NT2/D1 (cell line): ENCODE measurements around the gene GLYR1.
A peak's percentile ranks its signal among the peaks of the same experiment; 100 is the strongest.

Source experiments
- DNase-seq: peaks from one replicate; pipeline ENCODE4 v3.0.0-alpha.2; 2011; ENCODE audit warnings: low read depth, low spot score
- H3K27me3 ChIP-seq: 2 replicates; pipeline ENCODE4 v1.6.0; 2011; ENCODE audit warnings: mild to moderate bottlenecking; ENCODE audit not compliant: insufficient read length, insufficient read depth
- H3K36me3 ChIP-seq: 2 replicates; pipeline ENCODE4 v1.6.1; 2011; ENCODE audit warnings: mild to moderate bottlenecking, low read length, mixed read lengths; ENCODE audit not compliant: insufficient read depth, insufficient read length
- H3K4me1 ChIP-seq: 2 replicates; pipeline ENCODE4 v1.5.1; 2011; ENCODE audit not compliant: insufficient read depth, insufficient read length
- H3K4me3 ChIP-seq: 2 replicates; pipeline ENCODE4 v1.5.1; 2011; ENCODE audit warnings: low read depth; ENCODE audit not compliant: insufficient read length
- H3K9ac ChIP-seq: 2 replicates; pipeline ENCODE4 v1.6.0; 2011; ENCODE audit warnings: low read depth; ENCODE audit not compliant: insufficient read length
- H3K9me3 ChIP-seq: 2 replicates; pipeline ENCODE4 v1.5.1; 2011; ENCODE audit warnings: mild to moderate bottlenecking, low read length; ENCODE audit not compliant: insufficient read depth
- SUZ12 ChIP-seq: IDR thresholded peaks from 2 replicates; pipeline ENCODE4 v1.6.1; 2011; ENCODE audit not compliant: insufficient read length, insufficient read depth; ENCODE audit errors: extremely low read depth
- YY1 ChIP-seq: IDR thresholded peaks from 2 replicates; pipeline ENCODE4 v1.6.1; 2011; ENCODE audit not compliant: insufficient read length, insufficient read depth
- ZNF274 ChIP-seq: IDR thresholded peaks from 2 replicates; pipeline ENCODE4 v1.6.1; 2011; ENCODE audit warnings: mild to moderate bottlenecking, low read depth, low read length

The GLYR1 gene

DNA sequence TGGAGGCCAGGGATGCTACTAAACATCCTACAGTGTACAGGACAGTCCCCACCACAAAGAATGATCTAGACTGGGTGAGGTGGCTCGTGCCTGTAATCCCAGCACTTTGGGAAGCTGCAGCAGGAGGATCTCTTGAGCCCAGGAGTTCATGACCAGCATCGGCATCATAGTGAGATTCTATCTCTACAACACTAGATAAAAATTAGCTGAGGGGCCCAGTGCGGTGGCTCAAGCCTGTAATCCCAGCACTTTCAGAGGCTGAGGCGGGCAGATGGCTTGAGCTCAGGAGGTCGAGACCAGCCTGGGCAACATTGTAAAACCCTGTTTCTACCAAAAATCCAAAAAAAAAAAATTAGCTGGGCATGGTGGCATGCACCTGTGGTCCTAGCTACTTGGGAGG lies 74.7 kb downstream of the GLYR1 start:
- Histone ChIP-seq H3K9ac (no peak overlapping the region), H3K4me1 (peaks cover 5% of the 10 kb centered on the region), H3K4me3 (no peak overlapping the region), H3K36me3 (no peaks in the 10 kb centered on the region), H3K27me3 (no peaks in the 10 kb centered on the region), H3K9me3 (peaks cover 6% of the 10 kb centered on the region; the same call in 1 of the 2 replicates)
- DNase-seq = no peak
- no peak for TF ChIP-seq SUZ12
- no peak for TF ChIP-seq ZNF274

DNA sequence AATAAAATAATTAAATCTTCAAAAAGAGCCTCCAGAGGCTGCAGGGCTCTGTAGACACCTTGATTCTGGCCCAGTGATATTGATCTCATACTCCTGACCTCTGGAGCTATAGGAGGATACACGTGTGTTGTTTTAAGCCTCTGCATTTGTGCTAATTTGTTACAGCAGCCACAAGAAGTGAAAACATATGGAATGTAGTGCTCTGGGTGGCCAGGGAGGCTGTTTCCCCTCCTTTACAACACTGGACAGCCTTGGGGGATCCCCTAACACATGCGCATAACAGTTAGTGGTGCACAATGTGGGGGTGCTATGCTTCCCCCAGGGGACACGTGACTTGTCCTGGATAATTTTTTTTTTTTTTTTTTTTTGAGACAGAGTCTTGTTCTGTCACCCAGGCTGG lies 75.4 kb downstream of the GLYR1 start:
- Histone ChIP-seq H3K4me1 (peaks cover 5% of the 10 kb centered on the region), H3K36me3 (no peaks in the 10 kb centered on the region), H3K9ac (no peak overlapping the region), H3K4me3 (no peak overlapping the region), H3K27me3 (no peaks in the 10 kb centered on the region), H3K9me3 (peaks cover 6% of the 10 kb centered on the region; the same call in 1 of the 2 replicates)
- TF ChIP-seq YY1 = no peak
- TF ChIP-seq SUZ12 = no peak
- no peak for TF ChIP-seq ZNF274
- DNase-seq = no peak

GRCh38 chr16:4769306-4769638 lies 77.8 kb downstream of the GLYR1 start:
- H3K36me3 ChIP-seq = peaks cover 15% of the 10 kb centered on the region
- H3K27me3 ChIP-seq = no peaks in the 10 kb centered on the region
- peak overlapping the region; percentile 31 for H3K4me3 ChIP-seq
- peak overlapping the region; percentile 62 for H3K9ac ChIP-seq
- no peaks in the 10 kb centered on the region for H3K9me3 ChIP-seq
- no peak for DNase-seq
- TF ChIP-seq ZNF274 (no peak), YY1 (no peak), SUZ12 (no peak)
- H3K4me1 ChIP-seq = peaks cover 13% of the 10 kb centered on the region

- H3K27me3 ChIP-seq = no peaks in the 10 kb centered on the region
- TF ChIP-seq ZNF274 = no peak
- TF ChIP-seq YY1 = no peak
- no peak for TF ChIP-seq SUZ12
- no peaks in the 10 kb centered on the region for H3K9me3 ChIP-seq
- peaks cover 21% of the 10 kb centered on the region for H3K36me3 ChIP-seq
- DNase-seq = peak; percentile 97
- peaks cover 13% of the 10 kb centered on the region for H3K4me1 ChIP-seq
- peak overlapping the region; percentile 85 for H3K9ac ChIP-seq
- peak overlapping the region; percentile 94 for H3K4me3 ChIP-seq
Observed at GRCh38 chr16:4768549-4769305, 78.4 kb downstream of the GLYR1 start.

GRCh38 chr16:4767872-4768548 lies 79.1 kb downstream of the GLYR1 start:
- H3K9me3 ChIP-seq = no peaks in the 10 kb centered on the region
- DNase-seq = no peak
- H3K4me1 ChIP-seq = peaks cover 13% of the 10 kb centered on the region
- no peaks in the 10 kb centered on the region for H3K27me3 ChIP-seq
- TF ChIP-seq SUZ12 = no peak
- TF ChIP-seq ZNF274 = no peak
- TF ChIP-seq YY1 = no peak
- H3K4me3 ChIP-seq = peak overlapping the region; percentile 94
- peaks cover 28% of the 10 kb centered on the region for H3K36me3 ChIP-seq
- H3K9ac ChIP-seq = peak overlapping the region; percentile 85

- Histone ChIP-seq H3K9me3 (no peaks in the 10 kb centered on the region), H3K4me1 (peaks cover 13% of the 10 kb centered on the region), H3K27me3 (no peaks in the 10 kb centered on the region), H3K9ac (peak within 1 kb of the TSS; percentile 98), H3K4me3 (peak within 1 kb of the TSS; percentile 94), H3K36me3 (peaks cover 37% of the 10 kb centered on the region)
- DNase-seq = peak; percentile 96
- TF ChIP-seq YY1 = no peak
- TF ChIP-seq SUZ12 = no peak
- no peak for TF ChIP-seq ZNF274
Observed at GRCh38 chr16:4766875-4767628, 80.0 kb downstream of the GLYR1 start, which contains the start of gene ZNF500. Gene ZNF500, minus strand, starts transcription at chr16:4767162. Its CDS starts 1,184 bp downstream, at chr16:4765978.

GRCh38 chr16:4765511-4766474 lies 81.3 kb downstream of the GLYR1 start:
- H3K36me3 ChIP-seq = peaks cover 47% of the 10 kb centered on the region
- TF ChIP-seq SUZ12 (no peak), ZNF274 (no peak), YY1 (no peak)
- peak overlapping the region; percentile 94 for H3K4me3 ChIP-seq
- no peak for DNase-seq
- peak overlapping the region; percentile 98 for H3K9ac ChIP-seq
- peaks cover 13% of the 10 kb centered on the region for H3K4me1 ChIP-seq
- no peaks in the 10 kb centered on the region for H3K9me3 ChIP-seq
- H3K27me3 ChIP-seq = no peaks in the 10 kb centered on the region
